A673 (cell line): ENCODE measurements around the gene KRTAP10-2. TPM values are rescaled to one million over a fixed set of nuclear protein-coding genes. Genes with fewer than 3 reads are reported as not detected.

Experiments
- BruUV-seq: library from RNA; stranded (reverse); fragments of 400-500 nt; replicated peaks from 2 replicates; lab custom pipeline; 2021; lab: Mats Ljungman, UMichigan
- CTCF ChIA-PET: fragments of 300-600 bp; sonication (Branson Sonifier 250); formaldehyde crosslinking; loops from one replicate; lab custom pipeline; 2022; ENCODE audit warnings: antibody characterized with exemption; lab: Charles Lee
- POLR2A ChIA-PET: fragments of 300-600 bp; sonication (Branson Sonifier 250); formaldehyde crosslinking; loops from one replicate; lab custom pipeline; 2022; ENCODE audit warnings: antibody characterized with exemption; ENCODE audit not compliant: low non-redundant PET; lab: Charles Lee
- DNase-seq: peaks from one replicate; pipeline ENCODE4 v3.0.0-alpha.2; 2015; ENCODE audit warnings: low spot score
- H3K27ac ChIP-seq: fragments of 200-600 bp; sonication (generic); 2 replicates; pipeline ENCODE4 v1.5.1; 2016; ENCODE audit warnings: mixed run types, low read depth, mild to moderate bottlenecking, mixed read lengths, antibody characterized with exemption, low read length; ENCODE audit not compliant: poor library complexity, severe bottlenecking
- H3K27me3 ChIP-seq: fragments of 200-600 bp; sonication (generic); replicated peaks from 2 replicates; pipeline ENCODE4 v1.6.1; 2017; ENCODE audit warnings: mixed run types, low read depth, mild to moderate bottlenecking, mixed read lengths, antibody characterized with exemption, low read length; ENCODE audit not compliant: insufficient read depth, poor library complexity
- H3K36me3 ChIP-seq: fragments of 200-600 bp; sonication (generic); 2 replicates; pipeline ENCODE4 v1.6.1; 2016; ENCODE audit warnings: mixed run types, mild to moderate bottlenecking, mixed read lengths, antibody characterized with exemption, low read length; ENCODE audit not compliant: insufficient read depth, poor library complexity, severe bottlenecking
- H3K4me1 ChIP-seq: fragments of 200-600 bp; sonication (generic); 2 replicates; pipeline ENCODE4 v1.6.1; 2017; ENCODE audit warnings: mixed run types, mild to moderate bottlenecking, mixed read lengths, antibody characterized with exemption, low read length; ENCODE audit not compliant: insufficient read depth, poor library complexity, severe bottlenecking
- H3K4me3 ChIP-seq: fragments of 200-600 bp; sonication (generic); 2 replicates; pipeline ENCODE4 v1.5.1; 2016; ENCODE audit warnings: low read depth, mixed run types, mild to moderate bottlenecking, mixed read lengths, low read length; ENCODE audit not compliant: poor library complexity, severe bottlenecking
- H3K9me3 ChIP-seq: fragments of 200-600 bp; sonication (generic); 2 replicates; pipeline ENCODE4 v1.6.1; 2016; ENCODE audit warnings: mixed run types, low read depth, mild to moderate bottlenecking, mixed read lengths, antibody characterized with exemption, low read length; ENCODE audit not compliant: poor library complexity, severe bottlenecking
- EZH2 ChIP-seq: fragments of 200-600 bp; sonication (generic); IDR thresholded peaks from 2 replicates; pipeline ENCODE4 v1.6.1; 2017; ENCODE audit warnings: borderline replicate concordance, low read depth, mild to moderate bottlenecking, mixed read lengths, antibody characterized with exemption, low read length; ENCODE audit not compliant: poor library complexity, severe bottlenecking
- intact Hi-C: fragments of 100-400 bp; cut with micrococcal nuclease; formaldehyde crosslinking; loops from one replicate; pipeline ENCODE4 v1.10.0; 2022; ENCODE audit not compliant: unreplicated experiment
- total RNA-seq: library from RNA; stranded (reverse); gene quantifications from 2 replicates; pipeline ENCODE4 v1.2.3, GENCODE V29; 2021
- TF ChIP-seq, protein P1 (sequence below): fragments of 300-800, 200-600 bp; sonication (generic); conservative IDR thresholded peaks from 2 replicates; pipeline ENCODE4 v1.5.1; 2017; ENCODE audit warnings: low read depth, mild to moderate bottlenecking, antibody characterized with exemption, low read length, moderate library complexity, mixed read lengths

Gene KRTAP10-2
- total RNA-seq, 1 experiment from 2014 or later, result 0.69 TPM

DNA sequence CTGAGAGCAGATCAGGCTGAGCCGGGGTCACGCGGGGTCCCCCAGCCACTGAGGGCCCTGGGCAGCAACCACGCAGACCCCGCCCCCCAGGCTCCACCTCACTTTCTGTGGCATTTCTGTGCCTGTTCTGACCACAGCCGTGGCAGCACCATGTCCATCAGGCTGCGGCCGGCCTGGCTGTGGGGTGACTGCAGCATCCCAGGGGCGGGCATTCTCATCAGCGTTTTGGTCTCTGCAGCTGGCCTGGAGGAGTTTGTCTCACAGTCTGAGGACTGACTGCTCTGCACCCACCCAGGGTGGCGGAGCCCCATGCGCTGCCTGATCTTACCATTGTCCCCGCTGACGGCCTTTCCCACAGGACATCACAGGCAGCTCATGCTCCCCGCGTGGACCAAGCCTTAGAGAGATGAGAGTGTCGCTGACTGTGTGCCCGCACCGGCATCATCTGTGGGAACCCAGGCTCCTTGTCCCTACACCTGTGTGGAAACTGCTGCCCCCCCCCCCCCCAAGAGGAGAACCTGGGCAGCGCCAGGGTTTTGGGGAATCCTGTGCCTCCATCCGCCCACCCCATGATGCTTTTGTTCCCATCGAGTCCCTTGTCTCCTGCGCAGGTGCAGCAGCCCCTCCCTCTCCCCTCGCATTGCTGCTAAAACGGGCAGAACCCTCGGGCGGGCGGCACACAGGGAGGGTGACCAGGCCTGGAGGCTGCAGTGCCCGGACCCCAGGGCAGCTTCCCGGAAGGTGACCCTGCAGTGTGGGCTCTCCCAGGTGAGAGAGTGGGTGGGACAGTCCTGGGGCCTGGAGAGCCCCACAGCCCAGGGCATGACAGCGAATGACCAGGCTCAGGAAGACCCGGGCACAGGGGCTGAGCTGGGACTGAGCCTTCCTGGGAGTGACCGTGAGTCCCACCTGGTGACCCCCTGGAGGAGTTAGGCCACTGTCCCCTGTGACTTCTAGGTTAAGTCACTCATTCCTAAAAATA is 13.1 kb downstream of the KRTAP10-2 start:
- Histone ChIP-seq H3K4me3 (no peak overlapping the region), H3K36me3 (no peaks in the 10 kb centered on the region), H3K27me3 (no peaks in the 10 kb centered on the region), H3K9me3 (peaks cover 16% of the 10 kb centered on the region), H3K27ac (no peak overlapping the region), H3K4me1 (no peaks in the 10 kb centered on the region)
- ChIA-PET POLR2A (no interaction called here), CTCF (no interaction called here)
- no peak for DNase-seq
- BruUV-seq, result no TSS peak
- intact Hi-C loops, result no loop called here
- TF ChIP-seq EZH2, result no peak
- TF ChIP-seq, protein P1, sequence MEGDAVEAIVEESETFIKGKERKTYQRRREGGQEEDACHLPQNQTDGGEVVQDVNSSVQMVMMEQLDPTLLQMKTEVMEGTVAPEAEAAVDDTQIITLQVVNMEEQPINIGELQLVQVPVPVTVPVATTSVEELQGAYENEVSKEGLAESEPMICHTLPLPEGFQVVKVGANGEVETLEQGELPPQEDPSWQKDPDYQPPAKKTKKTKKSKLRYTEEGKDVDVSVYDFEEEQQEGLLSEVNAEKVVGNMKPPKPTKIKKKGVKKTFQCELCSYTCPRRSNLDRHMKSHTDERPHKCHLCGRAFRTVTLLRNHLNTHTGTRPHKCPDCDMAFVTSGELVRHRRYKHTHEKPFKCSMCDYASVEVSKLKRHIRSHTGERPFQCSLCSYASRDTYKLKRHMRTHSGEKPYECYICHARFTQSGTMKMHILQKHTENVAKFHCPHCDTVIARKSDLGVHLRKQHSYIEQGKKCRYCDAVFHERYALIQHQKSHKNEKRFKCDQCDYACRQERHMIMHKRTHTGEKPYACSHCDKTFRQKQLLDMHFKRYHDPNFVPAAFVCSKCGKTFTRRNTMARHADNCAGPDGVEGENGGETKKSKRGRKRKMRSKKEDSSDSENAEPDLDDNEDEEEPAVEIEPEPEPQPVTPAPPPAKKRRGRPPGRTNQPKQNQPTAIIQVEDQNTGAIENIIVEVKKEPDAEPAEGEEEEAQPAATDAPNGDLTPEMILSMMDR, result no peak

GRCh38 chr21:44535963-44536362 is 15.3 kb downstream of the KRTAP10-2 start:
- CTCF ChIA-PET, result interaction anchor here (0.6 to 0.7 kb wide), 2 partner anchors 206 to 259 kb away, joined by 3 to 6 read pairs; no protein-coding TSS in a partner anchor
- Histone ChIP-seq H3K4me1 (no peaks in the 10 kb centered on the region), H3K36me3 (no peaks in the 10 kb centered on the region), H3K27me3 (no peaks in the 10 kb centered on the region), H3K9me3 (no peaks in the 10 kb centered on the region), H3K4me3 (no peak overlapping the region), H3K27ac (no peak overlapping the region)
- no peak for DNase-seq
- POLR2A ChIA-PET, result no interaction called here
- BruUV-seq, result no TSS peak
- intact Hi-C loops, result no loop called here
- TF ChIP-seq, protein P1, result no peak
- TF ChIP-seq EZH2, result no peak

DNA sequence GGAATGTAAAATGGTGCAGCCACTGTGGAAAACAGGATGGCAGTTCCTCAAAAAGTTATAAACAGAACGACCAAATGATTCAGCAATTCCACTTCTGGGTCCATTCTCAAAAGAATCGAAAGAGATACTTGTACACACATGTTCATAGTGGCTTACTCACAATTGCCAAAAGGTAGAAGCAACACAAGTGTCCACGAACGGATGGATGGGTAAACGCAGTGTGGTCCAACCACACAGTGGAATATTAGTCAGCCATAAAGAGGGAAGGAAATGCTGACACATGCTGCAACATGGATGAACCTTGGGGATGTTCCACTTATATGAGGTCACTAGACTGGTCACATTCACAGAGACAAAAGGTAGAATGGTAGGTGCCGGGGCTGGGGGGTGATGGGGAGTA is 16.6 kb downstream of the KRTAP10-2 start:
- CTCF ChIA-PET, result no interaction called here
- H3K4me3 ChIP-seq, result no peak overlapping the region
- H3K36me3 ChIP-seq, result no peaks in the 10 kb centered on the region
- no peaks in the 10 kb centered on the region for H3K9me3 ChIP-seq
- H3K27me3 ChIP-seq, result no peaks in the 10 kb centered on the region
- intact Hi-C loops, result no loop called here
- POLR2A ChIA-PET, result no interaction called here
- H3K27ac ChIP-seq, result no peak overlapping the region
- no peaks in the 10 kb centered on the region for H3K4me1 ChIP-seq
- BruUV-seq, result no TSS peak
- TF ChIP-seq, protein P1, result no peak
- TF ChIP-seq EZH2, result no peak
- DNase-seq, result no peak
